Loucy (cell line): ENCODE data around the gene NTSR2.

Source experiments
- H2AFZ ChIP-seq: fragments of 200-600 bp; sonication (generic); 2 replicates; pipeline ENCODE4 v1.6.0; 2016; ENCODE audit warnings: antibody characterized with exemption, mild to moderate bottlenecking, low read length, moderate library complexity
- H3F3A ChIP-seq: fragments of 200-600 bp; 2 replicates; pipeline ENCODE4 v1.6.0; 2016; ENCODE audit warnings: antibody characterized with exemption, low read depth, mild to moderate bottlenecking
- H3K27me3 ChIP-seq: fragments of 200-600 bp; sonication (generic); 2 replicates; pipeline ENCODE4 v1.6.1; 2014; ENCODE audit warnings: low read length, mild to moderate bottlenecking; ENCODE audit not compliant: insufficient read depth, poor library complexity, severe bottlenecking
- H3K36me3 ChIP-seq: fragments of 200-600 bp; sonication (generic); 2 replicates; pipeline ENCODE4 v1.6.1; 2016; ENCODE audit warnings: low read length; ENCODE audit not compliant: insufficient read depth
- H3K4me1 ChIP-seq: fragments of 200-600 bp; sonication (generic); 2 replicates; pipeline ENCODE4 v1.5.1; 2014; ENCODE audit warnings: low read length, mild to moderate bottlenecking; ENCODE audit not compliant: insufficient read depth, poor library complexity, severe bottlenecking
- H3K4me2 ChIP-seq: fragments of 200-600 bp; sonication (generic); 2 replicates; pipeline ENCODE4 v1.6.0; 2014; ENCODE audit warnings: antibody characterized with exemption, low read length, low read depth, mild to moderate bottlenecking; ENCODE audit not compliant: poor library complexity, severe bottlenecking
- H3K4me3 ChIP-seq: fragments of 200-600 bp; sonication (generic); 2 replicates; pipeline ENCODE4 v1.5.1; 2014; ENCODE audit warnings: low read length, mild to moderate bottlenecking, mixed read lengths; ENCODE audit not compliant: poor library complexity, severe bottlenecking
- H3K79me2 ChIP-seq: fragments of 200-600 bp; sonication (generic); 2 replicates; pipeline ENCODE4 v1.6.1; 2014; ENCODE audit warnings: low read length; ENCODE audit not compliant: insufficient read depth
- H3K9ac ChIP-seq: fragments of 200-600 bp; sonication (generic); 2 replicates; pipeline ENCODE4 v1.6.0; 2014; ENCODE audit warnings: mild to moderate bottlenecking, low read depth, low read length, moderate library complexity; ENCODE audit not compliant: poor library complexity, severe bottlenecking
- H3K9me2 ChIP-seq: fragments of 200-600 bp; sonication (generic); replicated peaks from 2 replicates; pipeline ENCODE4 v1.6.1; 2016; ENCODE audit warnings: low read depth, low read length, mixed read lengths
- H3K9me3 ChIP-seq: fragments of 200-600 bp; sonication (generic); 2 replicates; pipeline ENCODE4 v1.6.1; 2014; ENCODE audit warnings: mild to moderate bottlenecking, antibody characterized with exemption, low read length, low read depth; ENCODE audit not compliant: insufficient read depth
- H4K20me1 ChIP-seq: fragments of 200-600 bp; sonication (generic); 2 replicates; pipeline ENCODE4 v1.6.0; 2014; ENCODE audit warnings: antibody characterized with exemption, low read length, mild to moderate bottlenecking; ENCODE audit not compliant: insufficient read depth, poor library complexity, severe bottlenecking
- EZH2phosphoT487 ChIP-seq: fragments of 200-600 bp; IDR thresholded peaks from 2 replicates; pipeline ENCODE4 v1.6.1; 2018; ENCODE audit warnings: antibody characterized with exemption, mild to moderate bottlenecking, moderate library complexity, borderline replicate concordance
- TF ChIP-seq, protein P1 (sequence below): fragments of 200-600 bp; sonication (generic); conservative IDR thresholded peaks from 2 replicates; pipeline ENCODE4 v1.5.1; 2014; ENCODE audit warnings: mild to moderate bottlenecking, antibody characterized with exemption, low read length

The NTSR2 gene

DNA sequence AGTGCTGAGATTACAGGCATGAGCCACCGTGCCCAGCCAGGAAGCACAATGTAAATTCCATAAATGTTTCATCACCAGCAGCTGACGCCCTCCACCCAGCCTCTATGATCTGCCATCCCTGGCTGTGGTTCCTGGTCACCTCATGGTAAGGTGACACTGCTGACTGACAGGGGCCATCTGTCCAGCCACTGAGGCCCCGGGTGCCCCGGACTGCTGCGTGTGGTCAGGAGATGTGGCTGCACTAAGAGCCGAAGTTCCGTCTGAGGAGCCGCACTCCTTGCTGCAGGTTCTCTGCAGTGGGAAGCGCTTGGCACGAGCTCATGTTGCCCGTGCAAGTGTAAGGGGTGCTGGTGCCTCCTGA is 10.9 kb downstream of the NTSR2 start:
- Histone ChIP-seq H3K79me2 (no peaks in the 10 kb centered on the region), H3K4me3 (no peak overlapping the region), H3F3A (no peaks in the 10 kb centered on the region)

DNA sequence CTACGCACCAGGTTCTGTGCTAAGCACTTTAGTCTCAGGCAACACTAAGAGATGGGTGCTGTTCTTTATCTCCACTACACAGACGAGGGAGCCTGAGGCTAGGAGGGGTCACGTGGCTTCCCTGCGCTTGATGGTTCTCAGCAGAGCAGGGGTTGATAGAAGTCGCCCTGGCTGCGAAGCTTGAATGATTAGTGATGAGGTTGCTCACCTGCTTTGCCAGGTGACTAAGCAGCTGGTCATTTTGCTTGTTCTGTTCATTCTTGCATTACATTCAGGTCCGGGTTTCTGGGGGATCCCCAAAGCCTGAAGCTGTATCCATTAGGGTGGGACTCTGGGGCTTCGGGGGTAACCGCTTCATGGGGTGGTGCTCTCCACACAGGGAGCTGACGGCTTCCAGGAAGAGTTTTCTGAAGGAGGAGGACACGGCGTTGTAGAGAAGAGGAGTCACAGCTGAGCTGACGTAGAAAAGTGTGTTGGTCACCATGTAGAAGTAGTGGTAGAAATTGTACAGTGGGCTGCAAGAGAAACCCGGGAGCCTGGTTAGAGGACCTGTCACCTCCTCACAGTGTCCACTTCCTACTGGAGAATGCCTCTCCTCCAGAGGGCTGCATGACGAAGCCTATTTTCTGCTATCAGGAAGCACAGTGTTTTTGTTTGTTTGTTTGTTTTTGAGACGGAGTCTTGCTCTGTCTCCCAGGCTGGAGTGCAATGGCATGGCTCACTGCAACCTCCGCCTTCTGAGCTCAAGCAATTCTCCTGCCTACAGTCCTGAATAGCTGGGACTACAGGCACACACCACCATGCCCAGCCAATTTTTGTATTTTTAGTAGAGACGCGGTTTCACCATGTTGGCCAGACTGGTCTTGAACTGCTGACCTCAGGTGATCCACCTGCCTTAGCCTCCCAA is 11.5 kb downstream of the NTSR2 start:
- no peak overlapping the region for H2AFZ ChIP-seq
- peaks cover 10% of the 10 kb centered on the region for H3K4me1 ChIP-seq
- no peaks in the 10 kb centered on the region for H3K79me2 ChIP-seq
- H3K9me2 ChIP-seq, result no peaks in the 10 kb centered on the region
- H3K9ac ChIP-seq, result no peak overlapping the region
- H3K4me3 ChIP-seq, result no peak overlapping the region
- no peaks in the 10 kb centered on the region for H3K27me3 ChIP-seq
- no peaks in the 10 kb centered on the region for H3K36me3 ChIP-seq
- H3F3A ChIP-seq, result no peaks in the 10 kb centered on the region
- peaks cover 7% of the 10 kb centered on the region; the same call in 1 of the 2 replicates for H3K9me3 ChIP-seq
- no peaks in the 10 kb centered on the region for H4K20me1 ChIP-seq
- H3K4me2 ChIP-seq, result no peak overlapping the region
- TF ChIP-seq EZH2phosphoT487, result no peak
- TF ChIP-seq, protein P1, sequence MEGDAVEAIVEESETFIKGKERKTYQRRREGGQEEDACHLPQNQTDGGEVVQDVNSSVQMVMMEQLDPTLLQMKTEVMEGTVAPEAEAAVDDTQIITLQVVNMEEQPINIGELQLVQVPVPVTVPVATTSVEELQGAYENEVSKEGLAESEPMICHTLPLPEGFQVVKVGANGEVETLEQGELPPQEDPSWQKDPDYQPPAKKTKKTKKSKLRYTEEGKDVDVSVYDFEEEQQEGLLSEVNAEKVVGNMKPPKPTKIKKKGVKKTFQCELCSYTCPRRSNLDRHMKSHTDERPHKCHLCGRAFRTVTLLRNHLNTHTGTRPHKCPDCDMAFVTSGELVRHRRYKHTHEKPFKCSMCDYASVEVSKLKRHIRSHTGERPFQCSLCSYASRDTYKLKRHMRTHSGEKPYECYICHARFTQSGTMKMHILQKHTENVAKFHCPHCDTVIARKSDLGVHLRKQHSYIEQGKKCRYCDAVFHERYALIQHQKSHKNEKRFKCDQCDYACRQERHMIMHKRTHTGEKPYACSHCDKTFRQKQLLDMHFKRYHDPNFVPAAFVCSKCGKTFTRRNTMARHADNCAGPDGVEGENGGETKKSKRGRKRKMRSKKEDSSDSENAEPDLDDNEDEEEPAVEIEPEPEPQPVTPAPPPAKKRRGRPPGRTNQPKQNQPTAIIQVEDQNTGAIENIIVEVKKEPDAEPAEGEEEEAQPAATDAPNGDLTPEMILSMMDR, result no peak

More for the DNA sequence above, 10.9 kb downstream of the NTSR2 start:
- H3K9me3 ChIP-seq, result peaks cover 7% of the 10 kb centered on the region; the same call in 1 of the 2 replicates
- no peak overlapping the region for H2AFZ ChIP-seq
- H3K4me1 ChIP-seq, result peaks cover 10% of the 10 kb centered on the region
- no peak for TF ChIP-seq EZH2phosphoT487
- TF ChIP-seq, protein P1, result no peak
- no peak overlapping the region for H3K9ac ChIP-seq
- no peaks in the 10 kb centered on the region for H3K36me3 ChIP-seq
- no peaks in the 10 kb centered on the region for H4K20me1 ChIP-seq
- no peaks in the 10 kb centered on the region for H3K27me3 ChIP-seq
- H3K9me2 ChIP-seq, result no peaks in the 10 kb centered on the region
- no peak overlapping the region for H3K4me2 ChIP-seq

DNA sequence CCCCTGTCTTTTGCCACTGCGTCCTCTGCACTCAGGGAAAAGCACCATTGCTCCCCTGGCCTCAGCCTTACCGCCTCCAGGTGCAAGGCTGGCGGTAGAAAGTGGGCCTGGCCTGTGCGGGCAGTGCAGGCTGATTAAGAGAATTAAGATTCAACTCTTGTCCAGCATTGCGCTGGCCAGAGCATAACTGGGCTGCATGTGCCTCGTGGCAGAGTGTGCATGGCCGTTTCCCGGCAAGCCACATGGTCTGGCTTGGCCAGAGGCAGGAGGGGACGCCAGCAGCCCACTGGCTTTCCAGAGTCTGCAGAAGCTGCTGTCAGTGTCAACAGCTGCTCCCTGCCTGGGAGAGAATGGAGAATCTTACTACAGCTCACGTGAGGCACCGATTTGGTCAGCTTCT is 12.3 kb downstream of the NTSR2 start:
- no peaks in the 10 kb centered on the region for H3F3A ChIP-seq
- H3K9me2 ChIP-seq, result no peaks in the 10 kb centered on the region
- TF ChIP-seq, protein P1, result no peak
- no peak for TF ChIP-seq EZH2phosphoT487
- H3K36me3 ChIP-seq, result no peaks in the 10 kb centered on the region
- no peak overlapping the region for H3K4me3 ChIP-seq
- no peak overlapping the region for H2AFZ ChIP-seq
- H4K20me1 ChIP-seq, result no peaks in the 10 kb centered on the region
- H3K79me2 ChIP-seq, result no peaks in the 10 kb centered on the region
- peaks cover 1% of the 10 kb centered on the region; the same call in 1 of the 2 replicates for H3K9me3 ChIP-seq
- H3K4me2 ChIP-seq, result no peak overlapping the region
- no peaks in the 10 kb centered on the region for H3K27me3 ChIP-seq
- H3K9ac ChIP-seq, result no peak overlapping the region
- peaks cover 10% of the 10 kb centered on the region for H3K4me1 ChIP-seq
